RWPE1 (cell line): ENCODE data around the gene USF2.

Source experiments
- CTCF ChIA-PET: fragments of 350-600 bp; sonication (Branson Sonifier 250); formaldehyde crosslinking; extraction: SDS; loops from one replicate; lab custom pipeline; 2021; lab: Yijun Ruan, JAX
- POLR2A ChIA-PET: fragments of 400-600 bp; formaldehyde crosslinking; extraction: SDS; loops from one replicate; lab custom pipeline; 2020; ENCODE audit warnings: antibody characterized with exemption; ENCODE audit not compliant: low non-redundant PET; lab: Yijun Ruan, JAX
- DNase-seq: peaks from one replicate; pipeline ENCODE4 v3.0.0; 2012; ENCODE audit warnings: low spot score
- H3K27ac ChIP-seq: fragments of 450-650 bp; 2 replicates; pipeline ENCODE4 v1.5.1; 2017
- TF ChIP-seq, protein P1 (sequence below): fragments of 450-650 bp; conservative IDR thresholded peaks from 2 replicates; pipeline ENCODE4 v1.5.1; 2017; ENCODE audit warnings: low read depth, mild to moderate bottlenecking

Gene USF2

GRCh38 chr19:35251456-35251855, 17.3 kb upstream of the USF2 start:
- CTCF ChIA-PET: no interaction called here
- no peak overlapping the region for H3K27ac ChIP-seq
- POLR2A ChIA-PET: no interaction called here
- TF ChIP-seq, protein P1, sequence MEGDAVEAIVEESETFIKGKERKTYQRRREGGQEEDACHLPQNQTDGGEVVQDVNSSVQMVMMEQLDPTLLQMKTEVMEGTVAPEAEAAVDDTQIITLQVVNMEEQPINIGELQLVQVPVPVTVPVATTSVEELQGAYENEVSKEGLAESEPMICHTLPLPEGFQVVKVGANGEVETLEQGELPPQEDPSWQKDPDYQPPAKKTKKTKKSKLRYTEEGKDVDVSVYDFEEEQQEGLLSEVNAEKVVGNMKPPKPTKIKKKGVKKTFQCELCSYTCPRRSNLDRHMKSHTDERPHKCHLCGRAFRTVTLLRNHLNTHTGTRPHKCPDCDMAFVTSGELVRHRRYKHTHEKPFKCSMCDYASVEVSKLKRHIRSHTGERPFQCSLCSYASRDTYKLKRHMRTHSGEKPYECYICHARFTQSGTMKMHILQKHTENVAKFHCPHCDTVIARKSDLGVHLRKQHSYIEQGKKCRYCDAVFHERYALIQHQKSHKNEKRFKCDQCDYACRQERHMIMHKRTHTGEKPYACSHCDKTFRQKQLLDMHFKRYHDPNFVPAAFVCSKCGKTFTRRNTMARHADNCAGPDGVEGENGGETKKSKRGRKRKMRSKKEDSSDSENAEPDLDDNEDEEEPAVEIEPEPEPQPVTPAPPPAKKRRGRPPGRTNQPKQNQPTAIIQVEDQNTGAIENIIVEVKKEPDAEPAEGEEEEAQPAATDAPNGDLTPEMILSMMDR: no peak
- no peak for DNase-seq

DNA sequence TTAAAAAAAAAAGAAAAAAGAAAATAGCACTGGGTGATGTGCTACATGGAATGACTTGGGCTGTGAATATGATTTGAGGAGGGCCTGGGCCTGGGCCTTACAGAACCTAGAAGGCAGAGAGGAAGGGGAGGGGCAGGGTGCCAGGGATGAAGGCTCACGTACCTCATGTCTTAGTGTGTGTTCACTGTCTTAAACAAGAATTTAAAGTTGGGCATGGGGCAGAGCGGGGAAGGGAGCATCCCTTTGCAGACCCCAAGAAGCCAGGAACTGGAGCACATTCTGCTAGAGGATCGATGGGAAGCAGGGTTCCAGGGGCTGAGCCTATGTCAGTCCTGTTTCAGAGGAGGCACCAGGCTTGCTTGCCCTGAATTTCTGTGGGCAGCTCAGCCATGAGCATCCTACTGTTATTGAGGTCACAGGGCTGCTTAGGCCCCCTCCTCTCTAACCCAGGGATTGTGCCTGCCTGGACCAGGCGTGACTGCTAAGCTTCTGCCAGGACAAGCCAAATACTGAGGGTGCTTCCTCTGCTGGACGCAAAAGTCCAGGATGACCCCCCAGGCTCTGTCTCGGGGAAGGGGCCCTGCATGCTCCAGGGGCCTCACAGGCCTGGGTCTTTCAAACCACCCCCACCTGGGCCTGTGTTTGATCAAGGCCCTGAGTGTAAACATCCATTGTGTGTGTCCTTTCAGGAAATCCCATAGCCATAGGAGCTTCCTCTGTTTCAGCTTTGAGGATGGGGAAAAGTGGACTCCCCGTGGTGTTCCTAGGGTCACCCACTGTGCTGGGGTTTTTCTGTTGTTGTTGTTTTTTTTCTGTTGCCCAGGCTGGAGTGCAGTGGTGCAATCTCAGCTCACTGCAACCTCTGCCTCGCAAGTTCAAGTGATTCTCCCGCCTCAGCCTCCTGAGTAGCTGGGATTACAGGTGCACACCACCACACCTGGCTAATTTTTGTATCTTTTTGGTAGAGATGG, 15.2 kb upstream of the USF2 start:
- H3K27ac ChIP-seq: no peak overlapping the region
- no peak for DNase-seq
- TF ChIP-seq, protein P1: no peak
- CTCF ChIA-PET: no interaction called here
- POLR2A ChIA-PET: no interaction called here

DNA sequence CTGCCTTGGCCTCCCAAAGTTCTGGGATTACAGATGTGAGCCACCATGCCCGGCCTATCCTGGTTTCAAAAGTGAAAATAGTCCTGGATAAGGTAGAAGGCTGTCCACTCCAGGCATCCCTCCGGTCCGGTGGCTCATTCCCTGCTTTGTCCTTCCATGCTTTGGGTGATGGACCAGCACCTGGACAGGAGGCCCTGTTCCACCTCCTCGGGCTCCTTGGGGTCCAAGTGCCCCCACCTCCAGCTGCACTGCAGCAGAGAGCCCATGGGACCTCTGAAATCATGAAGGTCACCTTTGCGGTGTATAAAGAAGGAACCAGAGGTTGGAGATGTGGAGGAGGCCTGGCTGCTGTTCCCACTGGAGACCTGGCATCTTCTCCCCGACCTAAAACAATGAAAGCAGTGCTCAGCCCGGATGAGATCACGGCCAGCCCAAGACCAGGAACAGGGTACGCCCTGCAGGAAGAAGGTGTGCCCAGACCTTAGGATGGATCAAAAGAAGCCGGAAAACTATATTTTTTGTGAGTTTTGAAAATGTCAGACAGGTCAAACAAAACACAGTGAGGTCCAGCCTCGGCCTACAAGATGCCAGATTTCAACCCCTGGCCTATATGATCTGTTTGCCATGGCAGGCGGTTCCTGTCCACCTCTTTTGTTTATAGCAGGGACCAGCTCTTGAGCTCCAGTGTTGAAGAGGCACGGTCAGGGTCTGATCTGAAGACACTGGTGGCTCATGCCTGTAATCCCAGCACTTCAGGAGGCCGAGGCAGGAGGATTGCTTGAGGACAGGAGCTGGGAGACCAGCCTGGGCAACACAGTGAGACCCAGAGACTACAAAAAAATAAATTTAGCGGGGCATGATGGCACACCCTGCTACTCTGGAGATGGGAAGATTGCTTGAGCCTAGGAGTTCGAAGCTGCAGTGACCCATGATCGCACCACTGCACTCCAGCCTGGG, 14.1 kb upstream of the USF2 start:
- TF ChIP-seq, protein P1: no peak
- no peak overlapping the region for H3K27ac ChIP-seq
- ChIA-PET CTCF (interaction anchor here (0.6 kb wide), 1 partner anchor 112 kb away, joined by 4 read pairs; no protein-coding TSS in a partner anchor), POLR2A (no interaction called here)
- DNase-seq: no peak

DNA sequence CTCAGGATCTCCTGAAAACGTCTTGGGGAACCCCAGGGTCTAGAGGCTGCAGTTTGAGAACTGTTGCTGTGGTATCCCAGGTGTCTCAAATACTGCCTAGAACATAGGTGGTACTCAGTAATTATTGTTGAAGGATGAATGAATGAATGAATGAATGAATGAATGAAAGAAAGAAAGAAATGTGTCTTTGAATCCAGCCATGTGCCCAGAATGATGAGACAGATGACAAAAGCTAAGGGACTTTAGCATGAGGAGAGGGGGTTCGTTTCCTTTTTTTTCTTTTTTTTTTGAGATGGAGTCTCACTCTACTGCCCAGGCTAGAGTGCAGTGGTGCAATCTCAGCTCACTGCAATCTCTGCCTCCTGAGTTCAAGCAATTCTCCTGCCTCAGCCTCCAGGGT, 12.2 kb upstream of the USF2 start:
- ChIA-PET CTCF (interaction anchor here (0.6 to 0.9 kb wide), 3 partner anchors 88 to 114 kb away, joined by 3 to 4 read pairs (median 3); no protein-coding TSS in a partner anchor), POLR2A (no interaction called here)
- TF ChIP-seq, protein P1: no peak
- H3K27ac ChIP-seq: no peak overlapping the region
- DNase-seq: no peak

DNA sequence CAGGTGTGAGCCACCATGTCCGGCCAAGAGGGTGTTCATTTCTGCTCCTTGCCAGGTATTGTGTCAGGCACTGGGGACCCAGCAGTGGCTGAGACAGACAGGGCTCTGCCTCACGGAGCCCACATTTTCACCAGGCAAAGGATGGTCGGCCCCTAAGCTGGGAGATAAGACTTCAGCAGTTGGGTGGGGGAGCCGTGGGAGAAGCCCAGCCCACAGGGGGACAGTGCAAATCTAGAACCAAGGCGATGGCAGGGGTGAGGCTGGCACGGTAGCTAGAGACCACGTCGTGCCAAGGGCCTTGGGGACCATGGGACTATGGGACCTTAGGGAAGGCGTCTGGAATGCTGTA, 11.7 kb upstream of the USF2 start:
- H3K27ac ChIP-seq: no peak overlapping the region
- ChIA-PET CTCF (interaction anchor here (0.6 to 0.9 kb wide), 2 partner anchors 89 to 115 kb away, joined by 3 to 4 read pairs; no protein-coding TSS in a partner anchor), POLR2A (no interaction called here)
- TF ChIP-seq, protein P1: no peak
- DNase-seq: no peak
